HEK293 (cell line): ENCODE results near the gene KATNA1.
A peak's percentile ranks its signal among the peaks of the same experiment; 100 is the strongest.

ENCODE experiments used
- CTCF ChIA-PET: fragments of 350-600 bp; formaldehyde crosslinking; extraction: SDS; loops from one replicate; lab custom pipeline; 2021; ENCODE audit warnings: antibody characterized with exemption; lab: Yijun Ruan, JAX
- POLR2A ChIA-PET: fragments of 300-600 bp; formaldehyde crosslinking; extraction: SDS; loops from one replicate; lab custom pipeline; 2020; ENCODE audit warnings: antibody characterized with exemption, inconsistent platforms; lab: Yijun Ruan, JAX
- H3K27ac ChIP-seq: fragments of 200-500 bp; sonication (Bioruptor generic); 2 replicates; pipeline ENCODE4 v1.5.1; 2014; ENCODE audit warnings: low read depth, low read length, control low read depth, inconsistent platforms; ENCODE audit errors: extremely low read depth
- H3K36me3 ChIP-seq, 2 experiments: fragments of 200-500 bp in 1 of 2; sonication (Bioruptor generic) in 1 of 2; 1 replicate in 1 of 2; 2 replicates in 1 of 2; pipeline ENCODE4 v1.5.1; 2014 to 2017; ENCODE audit warnings: inconsistent platforms in 2 of 2, low read length in 2 of 2; ENCODE audit not compliant: control insufficient read depth in 2 of 2, insufficient read depth in 1 of 2
- H3K4me1 ChIP-seq: fragments of 200-500 bp; sonication (Bioruptor generic); 2 replicates; pipeline ENCODE4 v1.5.1; 2014; ENCODE audit warnings: mild to moderate bottlenecking, low read length, inconsistent platforms; ENCODE audit not compliant: control insufficient read depth, insufficient read depth
- H3K4me3 ChIP-seq: 2 replicates; pipeline ENCODE4 v1.5.1; 2011; ENCODE audit warnings: low read depth, mild to moderate bottlenecking, control low read depth, low read length, moderate library complexity
- H3K9me3 ChIP-seq: fragments of 200-500 bp; sonication (Bioruptor generic); 2 replicates; pipeline ENCODE4 v1.5.1; 2014; ENCODE audit warnings: low read depth, low read length, inconsistent platforms; ENCODE audit not compliant: control insufficient read depth, insufficient read depth
- CTCF ChIP-seq: fragments of 450-650 bp; formaldehyde crosslinking; IDR thresholded peaks from 2 replicates; pipeline ENCODE4 v1.5.1; 2016; ENCODE audit warnings: missing biosample characterization, missing genetic modification characterization
- KLF1 ChIP-seq: fragments of 450-650 bp; formaldehyde crosslinking; IDR thresholded peaks from 2 replicates; pipeline ENCODE4 v1.5.1; 2016; ENCODE audit warnings: missing biosample characterization, missing genetic modification characterization
- PATZ1 ChIP-seq: fragments of 450-650 bp; formaldehyde crosslinking; IDR thresholded peaks from 2 replicates; pipeline ENCODE4 v1.5.1; 2016; ENCODE audit warnings: missing biosample characterization, missing genetic modification characterization
- SALL2 ChIP-seq: fragments of 450-650 bp; formaldehyde crosslinking; IDR thresholded peaks from 2 replicates; pipeline ENCODE4 v1.5.0; 2017; ENCODE audit warnings: missing biosample characterization, mild to moderate bottlenecking, missing genetic modification characterization, borderline replicate concordance
- ZBTB26 ChIP-seq: fragments of 450-650 bp; formaldehyde crosslinking; optimal IDR thresholded peaks from 2 replicates; pipeline ENCODE3; 2016; ENCODE audit warnings: missing biosample characterization, mild to moderate bottlenecking, missing genetic modification characterization
- ZBTB49 ChIP-seq: fragments of 450-650 bp; formaldehyde crosslinking; IDR thresholded peaks from 2 replicates; pipeline ENCODE4 v1.5.1; 2016; ENCODE audit warnings: missing biosample characterization, missing genetic modification characterization, low read depth
- ZNF121 ChIP-seq: fragments of 450-650 bp; formaldehyde crosslinking; IDR thresholded peaks from 2 replicates; pipeline ENCODE4 v1.5.1; 2016; ENCODE audit warnings: missing biosample characterization, missing genetic modification characterization
- ZNF132 ChIP-seq: fragments of 450-650 bp; formaldehyde crosslinking; IDR thresholded peaks from 2 replicates; pipeline ENCODE4 v1.5.1; 2017; ENCODE audit warnings: missing biosample characterization, missing genetic modification characterization, borderline replicate concordance
- ZNF16 ChIP-seq: fragments of 450-650 bp; formaldehyde crosslinking; IDR thresholded peaks from 2 replicates; pipeline ENCODE4 v1.5.1; 2016; ENCODE audit warnings: low read depth, missing biosample characterization, missing genetic modification characterization
- ZNF23 ChIP-seq: fragments of 450-650 bp; formaldehyde crosslinking; IDR thresholded peaks from 2 replicates; pipeline ENCODE4 v1.5.1; 2016; ENCODE audit warnings: missing biosample characterization, missing genetic modification characterization, borderline replicate concordance
- ZNF488 ChIP-seq: fragments of 450-650 bp; formaldehyde crosslinking; IDR thresholded peaks from 2 replicates; pipeline ENCODE4 v1.5.1; 2016; ENCODE audit warnings: missing biosample characterization, missing genetic modification characterization
- ZNF518A ChIP-seq: fragments of 450-650 bp; formaldehyde crosslinking; conservative IDR thresholded peaks from 2 replicates; pipeline ENCODE4 v1.5.1; 2016; ENCODE audit warnings: low read depth, missing biosample characterization, missing genetic modification characterization
- ZNF544 ChIP-seq: fragments of 450-650 bp; formaldehyde crosslinking; IDR thresholded peaks from 2 replicates; pipeline ENCODE4 v1.5.0; 2017; ENCODE audit warnings: missing biosample characterization, missing genetic modification characterization
- ZNF624 ChIP-seq: fragments of 450-650 bp; formaldehyde crosslinking; IDR thresholded peaks from 2 replicates; pipeline ENCODE4 v1.5.1; 2017; ENCODE audit warnings: missing biosample characterization, missing genetic modification characterization
- ZNF704 ChIP-seq: fragments of 450-650 bp; formaldehyde crosslinking; IDR thresholded peaks from 2 replicates; pipeline ENCODE4 v1.5.1; 2016; ENCODE audit warnings: missing biosample characterization, missing genetic modification characterization

The KATNA1 gene

GRCh38 chr6:149600508-149600907, 48.0 kb downstream of the KATNA1 start:
- TF ChIP-seq ZNF624 (no peak), ZNF121 (tag by site-specific recombination) (peak; percentile 82), ZNF488 (tag by site-specific recombination) (no peak)
- H3K4me1 ChIP-seq, result no peaks in the 10 kb centered on the region
- H3K27ac ChIP-seq, result no peak overlapping the region
- H3K4me3 ChIP-seq, result no peak overlapping the region
- no peaks in the 10 kb centered on the region for H3K9me3 ChIP-seq
- H3K36me3 ChIP-seq, result peaks cover 35 to 84% of the 10 kb centered on the region in 2 experiments
- CTCF ChIA-PET, result no interaction called here
- POLR2A ChIA-PET, result interaction anchor here (0.6 kb wide), 1 partner anchor 12 kb away, joined by 3 read pairs; no protein-coding TSS in a partner anchor

- no peak overlapping the region for H3K4me3 ChIP-seq
- no peak overlapping the region; the same call in 1 of the 2 replicates for H3K27ac ChIP-seq
- CTCF ChIA-PET, result interaction anchor here (0.7 to 1.2 kb wide), 2 partner anchors 10 to 34 kb away, joined by 3 to 4 read pairs; no protein-coding TSS in a partner anchor
- H3K9me3 ChIP-seq, result no peaks in the 10 kb centered on the region
- no peaks in the 10 kb centered on the region for H3K4me1 ChIP-seq
- TF ChIP-seq ZNF544 (tag by site-specific recombination) (no peak), ZNF132 (tag by site-specific recombination) (no peak), ZNF518A (tag by site-specific recombination) (no peak), CTCF (tag by site-specific recombination) (no peak), KLF1 (tag by site-specific recombination) (no peak), ZNF704 (tag by site-specific recombination) (no peak)
- TF ChIP-seq, all 188 proteins: peak for 0
- POLR2A ChIA-PET, result no interaction called here
- peaks cover 71 to 85% of the 10 kb centered on the region in 2 experiments for H3K36me3 ChIP-seq
Observed at GRCh38 chr6:149593408-149593807, 55.1 kb downstream of the KATNA1 start.

- ChIA-PET CTCF (interaction anchor here (0.5 to 1.2 kb wide), 3 partner anchors 9 to 34 kb away, joined by 3 to 4 read pairs (median 3); no protein-coding TSS in a partner anchor), POLR2A (interaction anchor here (0.7 kb wide), 1 partner anchor 450 kb away, joined by 5 read pairs; no protein-coding TSS in a partner anchor)
- H3K36me3 ChIP-seq, result peaks cover 75 to 85% of the 10 kb centered on the region in 2 experiments
- TF ChIP-seq ZNF624 (no peak), ZNF23 (no peak), ZBTB26 (no peak), SALL2 (tag by site-specific recombination) (no peak), PATZ1 (tag by site-specific recombination) (no peak), ZBTB49 (tag by site-specific recombination) (no peak), ZNF16 (tag by site-specific recombination) (no peak)
Observed at GRCh38 chr6:149592983-149593382, 55.5 kb downstream of the KATNA1 start.

More at GRCh38 chr6:149592983-149593382, 55.5 kb downstream of the KATNA1 start:
- Histone ChIP-seq H3K4me3 (no peak overlapping the region), H3K27ac (no peak overlapping the region; the same call in 1 of the 2 replicates), H3K9me3 (no peaks in the 10 kb centered on the region), H3K4me1 (no peaks in the 10 kb centered on the region)
